K562 (cell line): ENCODE data around the gene CDH6.

Experiments used
- CEBPB ChIP-seq: fragments of 450-650 bp; IDR thresholded peaks from 2 replicates; pipeline ENCODE4 v1.6.1; 2016; ENCODE audit warnings: missing genetic modification characterization, missing compliant biosample characterization
- EZH2 ChIP-seq: IDR thresholded peaks from 2 replicates; pipeline ENCODE4 v1.6.1; 2012; ENCODE audit warnings: low read depth, mild to moderate bottlenecking, inconsistent platforms, low read length, borderline replicate concordance
- FOXM1 ChIP-seq, 2 experiments: fragments of 450-650 bp in 1 of 2; sonication (generic) in 1 of 2; formaldehyde crosslinking in 1 of 2; IDR thresholded peaks; 2 replicates each; pipeline versions ENCODE4 v1.6.1 to v1.9.0; 2017 to 2022; ENCODE audit warnings: low read depth in 2 of 2, mild to moderate bottlenecking in 2 of 2, missing genetic modification reagents in 1 of 2, moderate library complexity in 1 of 2
- MEF2A ChIP-seq: IDR thresholded peaks from 2 replicates; pipeline ENCODE4 v1.6.1; 2011; ENCODE audit warnings: low read depth, mild to moderate bottlenecking, low read length, moderate library complexity; ENCODE audit not compliant: control insufficient read depth
- NR3C1 ChIP-seq: sonication (generic); formaldehyde crosslinking; IDR thresholded peaks from 2 replicates; pipeline ENCODE4 v1.8.1; 2022; ENCODE audit warnings: missing genetic modification reagents
- POLR2A ChIP-seq: fragments of 450-650 bp; conservative IDR thresholded peaks from 2 replicates; pipeline ENCODE4 v1.6.1; 2016
- ZFP91 ChIP-seq: sonication (generic); formaldehyde crosslinking; IDR thresholded peaks from 2 replicates; pipeline ENCODE4 v1.8.0; 2022; ENCODE audit warnings: mild to moderate bottlenecking, missing genetic modification reagents

GRCh38 chr5:31365776-31366175 lies 172.3 kb downstream of the CDH6 start:
- TF ChIP-seq POLR2A (no peak), FOXM1 (IDR thresholded peaks at IDR 0.05; ENCODE audit: low read depth) (no peak), FOXM1 (CRISPR knock-in tag; IDR thresholded peaks at IDR 0.05; ENCODE audit: low read depth) (no peak), ZFP91 (CRISPR knock-in tag) (no peak), CEBPB (tag) (no peak), EZH2 (no peak), NR3C1 (CRISPR knock-in tag) (no peak), MEF2A (no peak)
